Mammary epithelial cell (primary cell): Measurements from ENCODE around the gene ANKRD30B.

Experiments
- CTCF ChIP-seq, 2 donors: IDR thresholded peaks in 1 of 2; conservative IDR thresholded peaks in 1 of 2; 2 replicates each; pipeline ENCODE4 v1.5.1; 2011 to 2012; ENCODE audit warnings: inconsistent platforms in 2 of 2, low read length in 2 of 2, mild to moderate bottlenecking in 2 of 2, control low read depth in 1 of 2, low read depth in 1 of 2; ENCODE audit not compliant: insufficient read depth in 1 of 2; ENCODE audit errors: extremely low read depth in 1 of 2
- EZH2 ChIP-seq: IDR thresholded peaks from 2 replicates; pipeline ENCODE4 v1.6.1; 2012; ENCODE audit warnings: low read length, inconsistent platforms, borderline replicate concordance

DNA sequence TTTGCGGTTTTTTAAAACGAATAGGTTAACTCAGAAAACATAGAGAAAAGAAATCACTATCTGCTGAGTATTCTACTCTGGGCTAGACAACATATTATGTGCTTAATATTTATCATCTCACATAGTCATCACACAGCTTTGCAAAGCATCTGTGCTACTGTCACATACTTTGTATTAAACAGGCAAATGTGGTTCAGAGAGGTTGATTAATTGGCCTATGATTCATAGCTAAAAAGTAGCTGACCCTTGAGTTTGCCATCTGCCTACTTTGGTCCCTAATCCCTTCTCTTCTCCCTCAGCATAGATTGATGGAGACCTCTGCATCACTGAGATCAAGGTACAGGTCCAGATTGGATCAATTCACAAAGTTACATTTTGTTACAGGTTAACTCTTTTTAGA lies 21.4 kb downstream of the ANKRD30B start:
- TF ChIP-seq CTCF (conservative IDR thresholded peaks at IDR 0.05 in 1 of 2, IDR thresholded peaks at IDR 0.05 in 1 of 2; ENCODE audit: extremely low read depth in 1 of 2, insufficient read depth in 1 of 2, low read depth in 1 of 2, low read length in 2 of 2) = no peak
- no peak for TF ChIP-seq EZH2
